Astrocyte of the spinal cord (primary cell): Measurements from ENCODE around the gene RTN1.
A peak's percentile ranks its signal among the peaks of the same experiment; 100 is the strongest.

Experiments used
- DNase-seq: peaks from one replicate; pipeline ENCODE4 v3.0.0; 2011; ENCODE audit warnings: low read depth, low spot score
- H3K4me3 ChIP-seq: 2 replicates; pipeline ENCODE4 v1.5.1; 2011; ENCODE audit warnings: low read depth, mild to moderate bottlenecking, low read length, moderate library complexity
- CTCF ChIP-seq: IDR thresholded peaks from 2 replicates; pipeline ENCODE4 v1.5.1; 2012; ENCODE audit warnings: low read depth, mild to moderate bottlenecking, low read length, inconsistent platforms
- in situ Hi-C: cut with HindIII; loops from 2 replicates; pipeline ENCODE4 v1.10.0; 2017; ENCODE audit warnings: low sequenced_read_pairs

RTN1 gene

GRCh38 chr14:59912443-59912842 is 41.9 kb upstream of the RTN1 start:
- DNase-seq = no peak
- no peak overlapping the region for H3K4me3 ChIP-seq
- no peak for TF ChIP-seq CTCF
- in situ Hi-C loops = no loop called here

GRCh38 chr14:59905188-59905587 is 34.6 kb upstream of the RTN1 start:
- DNase-seq = peak; percentile 38
- in situ Hi-C loops = no loop called here
- no peak overlapping the region for H3K4me3 ChIP-seq
- TF ChIP-seq CTCF = no peak

GRCh38 chr14:59904184-59904583 is 33.6 kb upstream of the RTN1 start:
- no peak overlapping the region for H3K4me3 ChIP-seq
- in situ Hi-C loops = no loop called here

GRCh38 chr14:59900556-59900955 is 30.0 kb upstream of the RTN1 start:
- in situ Hi-C loops = no loop called here
- no peak overlapping the region for H3K4me3 ChIP-seq
- no peak for TF ChIP-seq CTCF
- DNase-seq = no peak

More at GRCh38 chr14:59904184-59904583, 33.6 kb upstream of the RTN1 start:
- no peak for DNase-seq
- TF ChIP-seq CTCF = no peak

GRCh38 chr14:59897757-59898383 is 27.3 kb upstream of the RTN1 start:
- H3K4me3 ChIP-seq = no peak overlapping the region
- peak; percentile 62 for TF ChIP-seq CTCF
- in situ Hi-C loops = no loop called here
- peak; percentile 45 for DNase-seq

- no peak for TF ChIP-seq CTCF
- no peak overlapping the region for H3K4me3 ChIP-seq
- DNase-seq = no peak
- in situ Hi-C loops = no loop called here
Observed at GRCh38 chr14:59895721-59896120, 25.1 kb upstream of the RTN1 start.
